Ectodermal cell (in vitro differentiated cells): ENCODE data around the gene EPHA7.

ENCODE experiments used
- H3K27ac ChIP-seq: 2 replicates; pipeline ENCODE4 v1.7.0; 2013; ENCODE audit warnings: mild to moderate bottlenecking, low read depth, low read length; ENCODE audit not compliant: insufficient read depth, poor library complexity, severe bottlenecking
- H3K27me3 ChIP-seq: 2 replicates; pipeline ENCODE4 v1.7.0; 2013; ENCODE audit warnings: mild to moderate bottlenecking, low read length; ENCODE audit not compliant: insufficient read depth, control insufficient read depth, poor library complexity, severe bottlenecking
- H3K36me3 ChIP-seq: one replicate; pipeline ENCODE4 v1.7.0; 2013; ENCODE audit warnings: low read length; ENCODE audit not compliant: control insufficient read depth, insufficient read depth
- H3K4me1 ChIP-seq: one replicate; pipeline ENCODE4 v1.7.0; 2013; ENCODE audit warnings: low read length; ENCODE audit not compliant: control insufficient read depth, insufficient read depth
- H3K4me3 ChIP-seq: 2 replicates; pipeline ENCODE4 v1.7.0; 2013; ENCODE audit warnings: low read depth, low read length, control low read depth; ENCODE audit not compliant: insufficient read depth
- H3K9me3 ChIP-seq: 2 replicates; pipeline ENCODE4 v1.7.0; 2013; ENCODE audit warnings: mild to moderate bottlenecking, low read length, moderate library complexity; ENCODE audit not compliant: control insufficient read depth
- WGBS, 2 experiments: methylation state at CpG; one replicate each; pipeline ENCODE4 v1.1.7; 2013; ENCODE audit warnings: missing lambda C conversion rate in 2 of 2; 5-methylcytosine and 5-hydroxymethylcytosine counted together

EPHA7 gene

DNA sequence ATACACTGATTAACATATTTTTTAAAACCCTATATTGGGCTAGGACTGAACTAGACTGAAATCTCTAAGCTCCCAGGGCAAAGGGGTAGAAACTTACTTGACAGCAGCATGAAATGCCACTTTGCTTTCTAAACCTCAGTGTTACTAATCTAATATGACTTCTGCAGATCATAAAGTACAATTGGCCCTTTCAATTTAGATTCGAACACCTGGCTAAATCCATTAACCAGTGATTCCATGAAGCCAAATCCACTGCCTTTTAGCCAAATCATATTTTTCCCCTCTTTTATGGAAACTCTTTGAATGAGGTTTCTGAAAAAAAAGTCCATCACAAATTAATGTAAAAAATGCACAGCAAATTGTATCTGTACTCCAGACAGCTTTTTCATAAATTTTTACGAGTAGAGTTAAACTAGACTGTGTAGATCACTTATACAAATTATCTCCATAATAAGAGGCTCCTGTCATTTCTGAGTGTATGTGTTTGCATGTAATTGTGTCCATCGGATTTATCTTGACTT, 25.7 kb downstream of the EPHA7 start:
- H3K27me3 ChIP-seq, result no peaks in the 10 kb centered on the region
- H3K4me3 ChIP-seq, result no peak overlapping the region
- no peaks in the 10 kb centered on the region for H3K4me1 ChIP-seq
- WGBS, 2 experiments, result 89 to 96% methylated on average over 1 to 2 of the region's 3 CpGs
- H3K36me3 ChIP-seq, result peaks cover 5% of the 10 kb centered on the region
- no peak overlapping the region for H3K27ac ChIP-seq
- H3K9me3 ChIP-seq, result no peaks in the 10 kb centered on the region

DNA sequence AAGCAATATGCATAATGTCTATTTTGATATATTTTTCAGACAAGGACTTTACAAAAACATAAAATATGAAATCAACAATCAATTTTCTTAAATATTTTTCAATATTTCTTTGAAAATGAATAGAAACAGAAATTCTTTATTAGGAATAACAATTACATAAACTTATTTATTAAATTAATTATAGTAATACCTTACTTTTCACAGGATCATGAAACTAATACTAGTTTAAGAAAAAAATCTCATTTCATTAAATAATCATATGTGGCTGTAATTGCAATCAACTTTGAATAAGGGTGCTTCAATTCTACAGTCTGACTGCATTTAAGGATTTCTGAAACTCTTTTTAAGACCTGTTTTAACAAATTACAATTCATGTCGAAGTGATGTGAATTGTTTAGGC, 26.6 kb downstream of the EPHA7 start:
- H3K9me3 ChIP-seq, result no peaks in the 10 kb centered on the region
- peaks cover 5% of the 10 kb centered on the region for H3K36me3 ChIP-seq
- H3K27ac ChIP-seq, result no peak overlapping the region
- H3K27me3 ChIP-seq, result no peaks in the 10 kb centered on the region
- H3K4me3 ChIP-seq, result no peak overlapping the region
- WGBS, 2 experiments, result 91% methylated on average over 1 of the region's 1 CpG; no CpG with 5 or more reads in 1 of the 2 experiments
- H3K4me1 ChIP-seq, result no peaks in the 10 kb centered on the region

GRCh38 chr6:93391965-93392364, 27.4 kb downstream of the EPHA7 start:
- Histone ChIP-seq H3K36me3 (peaks cover 5% of the 10 kb centered on the region), H3K27ac (no peak overlapping the region), H3K4me1 (no peaks in the 10 kb centered on the region), H3K4me3 (no peak overlapping the region), H3K27me3 (no peaks in the 10 kb centered on the region), H3K9me3 (no peaks in the 10 kb centered on the region)
- WGBS, 2 experiments, result 95 to 96% methylated on average over 4 to 5 of the region's 5 CpGs

- Histone ChIP-seq H3K9me3 (no peaks in the 10 kb centered on the region), H3K4me1 (no peaks in the 10 kb centered on the region), H3K36me3 (no peaks in the 10 kb centered on the region), H3K4me3 (no peak overlapping the region), H3K27me3 (no peaks in the 10 kb centered on the region), H3K27ac (no peak overlapping the region)
- WGBS, 2 experiments, result 83 to 100% methylated on average over 2 to 3 of the region's 4 CpGs
Observed at GRCh38 chr6:93389192-93389591, 30.2 kb downstream of the EPHA7 start.

- 100% methylated on average over 1 of the region's 1 CpG; no CpG with 5 or more reads in 1 of the 2 experiments for WGBS, 2 experiments
- no peak overlapping the region for H3K27ac ChIP-seq
- H3K27me3 ChIP-seq, result no peaks in the 10 kb centered on the region
- H3K4me1 ChIP-seq, result no peaks in the 10 kb centered on the region
- H3K9me3 ChIP-seq, result no peaks in the 10 kb centered on the region
- H3K4me3 ChIP-seq, result no peak overlapping the region
- H3K36me3 ChIP-seq, result no peaks in the 10 kb centered on the region
Observed at GRCh38 chr6:93388070-93388469, 31.3 kb downstream of the EPHA7 start.

DNA sequence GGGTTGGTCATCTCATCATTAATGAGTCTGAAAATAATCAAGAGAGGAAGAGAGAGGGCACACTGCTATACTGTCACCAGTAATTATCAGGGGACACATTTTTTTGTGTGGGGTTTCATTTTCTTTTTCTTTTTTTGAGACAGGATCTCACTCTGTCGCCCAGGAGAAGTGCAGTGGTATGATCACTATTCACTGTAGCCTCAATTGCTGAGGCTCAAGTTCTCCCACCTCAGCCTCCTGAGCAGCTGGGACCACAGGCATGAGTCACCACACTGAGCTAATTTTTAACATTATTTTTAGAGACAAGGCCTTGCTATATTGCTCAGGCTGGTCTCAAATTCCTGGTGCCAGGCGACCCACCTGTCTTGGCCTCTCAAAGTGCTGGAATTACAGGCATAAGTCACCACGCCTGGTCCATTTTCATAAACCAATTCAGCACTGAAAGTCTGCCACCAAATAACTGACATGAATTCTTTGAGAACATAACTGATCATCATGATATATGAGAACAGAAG, 43.3 kb downstream of the EPHA7 start:
- Histone ChIP-seq H3K36me3 (no peaks in the 10 kb centered on the region), H3K4me1 (no peaks in the 10 kb centered on the region), H3K9me3 (no peaks in the 10 kb centered on the region), H3K27ac (no peak overlapping the region), H3K27me3 (no peaks in the 10 kb centered on the region), H3K4me3 (no peak overlapping the region)
- WGBS, 2 experiments, result 91 to 96% methylated on average over 3 of the region's 3 CpGs

GRCh38 chr6:93373445-93373844, 45.9 kb downstream of the EPHA7 start:
- no peak overlapping the region for H3K4me3 ChIP-seq
- no peaks in the 10 kb centered on the region for H3K36me3 ChIP-seq
- 100% methylated on average over 1 of the region's 2 CpGs; no CpG with 5 or more reads in 1 of the 2 experiments for WGBS, 2 experiments
- no peak overlapping the region for H3K27ac ChIP-seq
- no peaks in the 10 kb centered on the region for H3K27me3 ChIP-seq
- no peaks in the 10 kb centered on the region for H3K9me3 ChIP-seq
- no peaks in the 10 kb centered on the region for H3K4me1 ChIP-seq

GRCh38 chr6:93371756-93372155, 47.6 kb downstream of the EPHA7 start:
- no peaks in the 10 kb centered on the region for H3K9me3 ChIP-seq
- H3K27ac ChIP-seq, result no peak overlapping the region
- H3K4me1 ChIP-seq, result no peaks in the 10 kb centered on the region
- H3K36me3 ChIP-seq, result no peaks in the 10 kb centered on the region
- no peaks in the 10 kb centered on the region for H3K27me3 ChIP-seq
- H3K4me3 ChIP-seq, result no peak overlapping the region

DNA sequence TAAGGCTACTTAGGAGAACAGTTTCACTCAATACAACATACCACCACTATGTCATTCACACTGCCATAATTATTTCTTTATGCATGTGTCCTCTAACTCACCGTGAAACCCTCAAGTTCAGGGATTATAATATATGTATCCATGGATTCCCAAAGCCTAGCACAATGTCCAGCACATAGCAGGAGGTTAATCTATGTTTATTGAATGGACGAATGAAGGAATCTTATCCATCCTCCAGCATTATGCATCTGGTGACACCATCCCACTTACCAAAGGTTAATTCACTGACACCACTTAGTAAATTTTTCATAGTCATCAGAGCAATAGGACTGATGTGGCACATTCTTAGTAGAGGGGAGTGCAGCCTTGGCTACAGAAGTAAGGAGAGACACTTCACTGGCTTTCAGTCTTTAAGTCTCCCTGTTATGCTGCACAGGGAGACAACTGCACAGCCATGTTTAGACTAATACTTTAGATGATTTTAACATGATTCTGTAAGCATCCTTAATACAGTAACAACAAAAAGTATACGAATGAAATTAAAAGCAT, 49.7 kb downstream of the EPHA7 start:
- no peaks in the 10 kb centered on the region for H3K27me3 ChIP-seq
- no peak overlapping the region for H3K4me3 ChIP-seq
- H3K27ac ChIP-seq, result no peak overlapping the region
- H3K9me3 ChIP-seq, result no peaks in the 10 kb centered on the region
- no peaks in the 10 kb centered on the region for H3K36me3 ChIP-seq
- 79% methylated on average over 2 of the region's 3 CpGs; no CpG with 5 or more reads in 1 of the 2 experiments for WGBS, 2 experiments
- no peaks in the 10 kb centered on the region for H3K4me1 ChIP-seq

DNA sequence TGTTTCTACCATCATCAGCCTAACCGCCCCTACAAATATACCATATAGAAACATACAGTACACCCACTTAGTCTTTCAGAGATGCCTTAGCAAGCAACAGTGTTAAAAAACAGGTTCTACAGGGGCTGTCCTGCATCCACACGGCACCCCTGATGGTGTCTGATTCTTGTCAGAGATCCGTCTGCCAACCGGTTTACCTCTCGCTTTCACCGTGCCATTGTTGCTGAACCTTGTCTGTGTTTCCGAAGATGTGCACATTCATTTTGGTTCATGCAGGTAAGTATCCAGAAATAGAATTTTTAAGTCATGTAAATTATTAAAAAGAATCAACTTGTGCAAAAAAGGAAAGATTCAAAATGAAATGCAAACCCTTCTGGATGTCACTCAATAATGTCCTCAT, 52.9 kb downstream of the EPHA7 start:
- no peaks in the 10 kb centered on the region for H3K27me3 ChIP-seq
- WGBS, 2 experiments, result 91 to 93% methylated on average over 7 of the region's 7 CpGs
- H3K4me3 ChIP-seq, result no peak overlapping the region
- no peak overlapping the region for H3K27ac ChIP-seq
- H3K4me1 ChIP-seq, result no peaks in the 10 kb centered on the region
- no peaks in the 10 kb centered on the region for H3K36me3 ChIP-seq
- H3K9me3 ChIP-seq, result no peaks in the 10 kb centered on the region
